ENCODE results near the gene FRS3. TPM values are rescaled to one million over a fixed set of nuclear protein-coding genes. Genes with fewer than 3 reads are reported as not detected.

The FRS3 gene
- total and polyA plus RNA-seq, 9 of the 15 experiments (the other 6 are each of a cell fraction or from before 2014, with no cell fraction given) = 0.03 to 3.7 (median 1.6) TPM

DNA sequence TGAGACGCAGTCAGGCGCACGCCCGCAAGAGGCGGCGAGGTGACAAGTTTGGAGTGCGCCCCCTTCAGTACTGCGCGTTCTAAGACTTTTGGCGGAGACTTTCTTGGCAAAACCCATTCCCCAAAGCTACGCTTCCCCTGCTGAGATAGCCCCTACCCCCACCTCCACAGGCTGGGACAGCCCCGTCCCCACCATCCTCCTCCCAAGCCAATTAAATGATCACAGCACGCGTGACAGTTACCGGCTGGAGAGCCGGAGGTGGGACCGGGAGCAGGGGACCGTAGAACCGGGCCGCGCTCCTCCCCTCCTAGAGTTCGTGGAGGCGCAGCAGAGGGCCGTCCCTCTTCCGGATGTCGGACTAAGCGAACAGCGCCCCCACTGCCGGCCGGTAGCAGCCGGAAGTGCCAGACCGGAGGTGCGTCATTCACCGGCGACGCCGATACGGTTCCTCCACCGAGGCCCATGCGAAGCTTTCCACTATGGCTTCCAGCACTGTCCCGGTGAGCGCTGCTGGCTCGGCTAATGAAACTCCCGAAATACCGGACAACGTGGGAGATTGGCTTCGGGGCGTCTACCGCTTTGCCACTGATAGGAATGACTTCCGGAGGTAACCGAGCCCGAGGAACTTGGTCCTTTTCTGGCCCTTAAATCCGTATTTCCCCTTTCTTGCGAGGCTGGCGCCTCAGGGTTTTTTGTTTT is 7.7 kb upstream of the FRS3 start, which contains the start of gene TOMM6 (continued):
- TF ChIP-seq, protein P1, sequence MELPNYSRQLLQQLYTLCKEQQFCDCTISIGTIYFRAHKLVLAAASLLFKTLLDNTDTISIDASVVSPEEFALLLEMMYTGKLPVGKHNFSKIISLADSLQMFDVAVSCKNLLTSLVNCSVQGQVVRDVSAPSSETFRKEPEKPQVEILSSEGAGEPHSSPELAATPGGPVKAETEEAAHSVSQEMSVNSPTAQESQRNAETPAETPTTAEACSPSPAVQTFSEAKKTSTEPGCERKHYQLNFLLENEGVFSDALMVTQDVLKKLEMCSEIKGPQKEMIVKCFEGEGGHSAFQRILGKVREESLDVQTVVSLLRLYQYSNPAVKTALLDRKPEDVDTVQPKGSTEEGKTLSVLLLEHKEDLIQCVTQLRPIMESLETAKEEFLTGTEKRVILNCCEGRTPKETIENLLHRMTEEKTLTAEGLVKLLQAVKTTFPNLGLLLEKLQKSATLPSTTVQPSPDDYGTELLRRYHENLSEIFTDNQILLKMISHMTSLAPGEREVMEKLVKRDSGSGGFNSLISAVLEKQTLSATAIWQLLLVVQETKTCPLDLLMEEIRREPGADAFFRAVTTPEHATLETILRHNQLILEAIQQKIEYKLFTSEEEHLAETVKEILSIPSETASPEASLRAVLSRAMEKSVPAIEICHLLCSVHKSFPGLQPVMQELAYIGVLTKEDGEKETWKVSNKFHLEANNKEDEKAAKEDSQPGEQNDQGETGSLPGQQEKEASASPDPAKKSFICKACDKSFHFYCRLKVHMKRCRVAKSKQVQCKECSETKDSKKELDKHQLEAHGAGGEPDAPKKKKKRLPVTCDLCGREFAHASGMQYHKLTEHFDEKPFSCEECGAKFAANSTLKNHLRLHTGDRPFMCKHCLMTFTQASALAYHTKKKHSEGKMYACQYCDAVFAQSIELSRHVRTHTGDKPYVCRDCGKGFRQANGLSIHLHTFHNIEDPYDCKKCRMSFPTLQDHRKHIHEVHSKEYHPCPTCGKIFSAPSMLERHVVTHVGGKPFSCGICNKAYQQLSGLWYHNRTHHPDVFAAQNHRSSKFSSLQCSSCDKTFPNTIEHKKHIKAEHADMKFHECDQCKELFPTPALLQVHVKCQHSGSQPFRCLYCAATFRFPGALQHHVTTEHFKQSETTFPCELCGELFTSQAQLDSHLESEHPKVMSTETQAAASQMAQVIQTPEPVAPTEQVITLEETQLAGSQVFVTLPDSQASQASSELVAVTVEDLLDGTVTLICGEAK (IDR thresholded peaks at IDR 0.05) = peak; percentile 98
- TF ChIP-seq, protein P1 (CRISPR knock-in tag; IDR thresholded peaks at IDR 0.05) = no peak
- TF ChIP-seq KDM5B (IDR thresholded peaks at IDR 0.05; ENCODE audit: insufficient replicate concordance, low read depth, low read length) = peak; percentile 85
- peak; percentile 99 for TF ChIP-seq ETV5 (CRISPR knock-in tag; IDR thresholded peaks at IDR 0.05; ENCODE audit: low read depth)
- TF ChIP-seq ZNF212 (CRISPR knock-in tag; IDR thresholded peaks at IDR 0.05) = no peak
- TF ChIP-seq FOXA3 (CRISPR knock-in tag; conservative IDR thresholded peaks at IDR 0.05 in 1 of 2, IDR thresholded peaks at IDR 0.05 in 1 of 2) = no peak
- TF ChIP-seq, protein P2, sequence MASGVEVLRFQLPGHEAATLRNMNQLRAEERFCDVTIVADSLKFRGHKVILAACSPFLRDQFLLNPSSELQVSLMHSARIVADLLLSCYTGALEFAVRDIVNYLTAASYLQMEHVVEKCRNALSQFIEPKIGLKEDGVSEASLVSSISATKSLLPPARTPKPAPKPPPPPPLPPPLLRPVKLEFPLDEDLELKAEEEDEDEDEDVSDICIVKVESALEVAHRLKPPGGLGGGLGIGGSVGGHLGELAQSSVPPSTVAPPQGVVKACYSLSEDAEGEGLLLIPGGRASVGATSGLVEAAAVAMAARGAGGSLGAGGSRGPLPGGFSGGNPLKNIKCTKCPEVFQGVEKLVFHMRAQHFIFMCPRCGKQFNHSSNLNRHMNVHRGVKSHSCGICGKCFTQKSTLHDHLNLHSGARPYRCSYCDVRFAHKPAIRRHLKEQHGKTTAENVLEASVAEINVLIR (CRISPR knock-in tag; IDR thresholded peaks at IDR 0.05) = peak; percentile 96
- TF ChIP-seq ETS2 (tag; IDR thresholded peaks at IDR 0.05; ENCODE audit: borderline replicate concordance, poor library complexity, severe bottlenecking) = peak; percentile 34
- no peak for TF ChIP-seq TEAD2 (tag; IDR thresholded peaks at IDR 0.05)
- TF ChIP-seq, protein P3, sequence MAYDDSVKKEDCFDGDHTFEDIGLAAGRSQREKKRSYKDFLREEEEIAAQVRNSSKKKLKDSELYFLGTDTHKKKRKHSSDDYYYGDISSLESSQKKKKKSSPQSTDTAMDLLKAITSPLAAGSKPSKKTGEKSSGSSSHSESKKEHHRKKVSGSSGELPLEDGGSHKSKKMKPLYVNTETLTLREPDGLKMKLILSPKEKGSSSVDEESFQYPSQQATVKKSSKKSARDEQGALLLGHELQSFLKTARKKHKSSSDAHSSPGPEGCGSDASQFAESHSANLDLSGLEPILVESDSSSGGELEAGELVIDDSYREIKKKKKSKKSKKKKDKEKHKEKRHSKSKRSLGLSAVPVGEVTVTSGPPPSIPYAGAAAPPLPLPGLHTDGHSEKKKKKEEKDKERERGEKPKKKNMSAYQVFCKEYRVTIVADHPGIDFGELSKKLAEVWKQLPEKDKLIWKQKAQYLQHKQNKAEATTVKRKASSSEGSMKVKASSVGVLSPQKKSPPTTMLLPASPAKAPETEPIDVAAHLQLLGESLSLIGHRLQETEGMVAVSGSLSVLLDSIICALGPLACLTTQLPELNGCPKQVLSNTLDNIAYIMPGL (CRISPR knock-in tag; IDR thresholded peaks at IDR 0.05) = peak; percentile 95
- TF ChIP-seq CREM (IDR thresholded peaks at IDR 0.05; ENCODE audit: low read depth) = peak; percentile 100
- TF ChIP-seq ZNF174 (CRISPR knock-in tag; IDR thresholded peaks at IDR 0.05) = no peak
- no peak for TF ChIP-seq ZNF232 (CRISPR knock-in tag; IDR thresholded peaks at IDR 0.05)
- no peak for TF ChIP-seq ZNF143 (CRISPR knock-in tag; IDR thresholded peaks at IDR 0.05)
- peak; percentile 1; the same call in 1 of the 2 replicates for TF ChIP-seq MAFK (IDR thresholded peaks at IDR 0.05; ENCODE audit: low read length)
- TF ChIP-seq RBM17 (IDR thresholded peaks at IDR 0.05; ENCODE audit: borderline replicate concordance, low read depth, low read length) = no peak

Measured in K562 (cell line).